SK-N-SH treated with all-trans-retinoic acid at 6 μM for 48 hours (cell line): Measurements from ENCODE around the gene GNG2.

Experiments
- GLIS3 ChIP-seq: fragments of 250-450 bp; sonication (Bioruptor Pico); IDR thresholded peaks from 2 replicates; pipeline ENCODE4 v1.5.0; 2020; ENCODE audit warnings: mild to moderate bottlenecking, moderate library complexity
- ISL1 ChIP-seq: fragments of 250-450 bp; sonication (Bioruptor Pico); IDR thresholded peaks from 2 replicates; pipeline ENCODE4 v2.1.2; 2022; ENCODE audit warnings: mild to moderate bottlenecking, moderate library complexity
- OSR1 ChIP-seq: fragments of 250-450 bp; sonication (Bioruptor Pico); IDR thresholded peaks from 2 replicates; pipeline ENCODE4 v1.8.0; 2022; ENCODE audit warnings: moderate library complexity, mild to moderate bottlenecking, inconsistent platforms
- PATZ1 ChIP-seq: fragments of 250-450 bp; sonication (Bioruptor Pico); IDR thresholded peaks from 2 replicates; pipeline ENCODE4 v1.8.0; 2020; ENCODE audit warnings: mild to moderate bottlenecking, moderate library complexity, borderline replicate concordance
- RARB ChIP-seq: fragments of 250-450 bp; sonication (Bioruptor Pico); IDR thresholded peaks from 2 replicates; pipeline ENCODE4 v1.8.0; 2021; ENCODE audit warnings: mild to moderate bottlenecking, moderate library complexity
- ZC3H10 ChIP-seq: fragments of 250-450 bp; sonication (Bioruptor Pico); IDR thresholded peaks from 2 replicates; pipeline ENCODE4 v1.5.1; 2021; ENCODE audit warnings: mild to moderate bottlenecking, moderate library complexity
- ZNF565 ChIP-seq: fragments of 450-650 bp; formaldehyde crosslinking; conservative IDR thresholded peaks from 2 replicates; pipeline ENCODE4 v1.5.0; 2020; ENCODE audit warnings: low read depth, mild to moderate bottlenecking, moderate library complexity
- ZNF70 ChIP-seq: fragments of 450-650 bp; formaldehyde crosslinking; IDR thresholded peaks from 2 replicates; pipeline ENCODE4 v1.5.0; 2020; ENCODE audit warnings: mild to moderate bottlenecking, moderate library complexity
- ZNF8 ChIP-seq: fragments of 450-650 bp; formaldehyde crosslinking; IDR thresholded peaks from 2 replicates; pipeline ENCODE4 v1.5.0; 2020; ENCODE audit warnings: mild to moderate bottlenecking, moderate library complexity
- TF ChIP-seq, protein P1 (sequence below): fragments of 250-450 bp; sonication (Bioruptor Pico); IDR thresholded peaks from 2 replicates; pipeline ENCODE4 v1.5.0; 2020; ENCODE audit warnings: mild to moderate bottlenecking, moderate library complexity
- TF ChIP-seq, protein P2 (sequence below): fragments of 250-450 bp; sonication (Bioruptor Pico); IDR thresholded peaks from 2 replicates; pipeline ENCODE4 v1.8.0; 2021; ENCODE audit warnings: low read depth, mild to moderate bottlenecking, moderate library complexity, borderline replicate concordance

DNA sequence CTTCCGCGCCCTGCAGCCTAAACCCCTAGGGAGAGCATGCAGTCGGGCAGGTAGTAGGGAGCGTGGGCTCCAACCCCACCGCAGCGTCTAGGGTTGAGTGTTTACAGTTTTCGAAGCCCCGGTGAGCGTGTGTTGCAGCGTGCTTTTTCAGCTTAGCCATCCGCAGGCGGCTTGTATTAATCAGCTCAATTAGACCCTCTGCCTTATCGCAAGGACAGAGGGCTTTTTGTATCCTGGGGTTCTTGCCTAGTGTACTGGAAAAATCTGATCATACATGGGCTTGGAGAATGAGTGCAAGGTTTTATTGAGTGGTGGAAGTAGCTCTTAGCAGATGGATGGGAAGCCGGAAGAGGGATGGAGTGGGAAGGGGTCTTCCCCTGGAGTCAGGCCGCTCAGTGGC, 44.4 kb upstream of the GNG2 start:
- TF ChIP-seq ZC3H10 (CRISPR knock-in tag) (no peak), PATZ1 (CRISPR knock-in tag) (no peak), ISL1 (CRISPR knock-in tag) (no peak), ZNF565 (CRISPR knock-in tag) (no peak), RARB (CRISPR knock-in tag) (no peak), ZNF70 (CRISPR knock-in tag) (no peak), OSR1 (CRISPR knock-in tag) (no peak), ZNF8 (CRISPR knock-in tag) (no peak), GLIS3 (CRISPR knock-in tag) (no peak)
- TF ChIP-seq, protein P1, sequence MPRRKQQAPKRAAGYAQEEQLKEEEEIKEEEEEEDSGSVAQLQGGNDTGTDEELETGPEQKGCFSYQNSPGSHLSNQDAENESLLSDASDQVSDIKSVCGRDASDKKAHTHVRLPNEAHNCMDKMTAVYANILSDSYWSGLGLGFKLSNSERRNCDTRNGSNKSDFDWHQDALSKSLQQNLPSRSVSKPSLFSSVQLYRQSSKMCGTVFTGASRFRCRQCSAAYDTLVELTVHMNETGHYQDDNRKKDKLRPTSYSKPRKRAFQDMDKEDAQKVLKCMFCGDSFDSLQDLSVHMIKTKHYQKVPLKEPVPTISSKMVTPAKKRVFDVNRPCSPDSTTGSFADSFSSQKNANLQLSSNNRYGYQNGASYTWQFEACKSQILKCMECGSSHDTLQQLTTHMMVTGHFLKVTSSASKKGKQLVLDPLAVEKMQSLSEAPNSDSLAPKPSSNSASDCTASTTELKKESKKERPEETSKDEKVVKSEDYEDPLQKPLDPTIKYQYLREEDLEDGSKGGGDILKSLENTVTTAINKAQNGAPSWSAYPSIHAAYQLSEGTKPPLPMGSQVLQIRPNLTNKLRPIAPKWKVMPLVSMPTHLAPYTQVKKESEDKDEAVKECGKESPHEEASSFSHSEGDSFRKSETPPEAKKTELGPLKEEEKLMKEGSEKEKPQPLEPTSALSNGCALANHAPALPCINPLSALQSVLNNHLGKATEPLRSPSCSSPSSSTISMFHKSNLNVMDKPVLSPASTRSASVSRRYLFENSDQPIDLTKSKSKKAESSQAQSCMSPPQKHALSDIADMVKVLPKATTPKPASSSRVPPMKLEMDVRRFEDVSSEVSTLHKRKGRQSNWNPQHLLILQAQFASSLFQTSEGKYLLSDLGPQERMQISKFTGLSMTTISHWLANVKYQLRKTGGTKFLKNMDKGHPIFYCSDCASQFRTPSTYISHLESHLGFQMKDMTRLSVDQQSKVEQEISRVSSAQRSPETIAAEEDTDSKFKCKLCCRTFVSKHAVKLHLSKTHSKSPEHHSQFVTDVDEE (CRISPR knock-in tag), result no peak
- TF ChIP-seq, protein P2, sequence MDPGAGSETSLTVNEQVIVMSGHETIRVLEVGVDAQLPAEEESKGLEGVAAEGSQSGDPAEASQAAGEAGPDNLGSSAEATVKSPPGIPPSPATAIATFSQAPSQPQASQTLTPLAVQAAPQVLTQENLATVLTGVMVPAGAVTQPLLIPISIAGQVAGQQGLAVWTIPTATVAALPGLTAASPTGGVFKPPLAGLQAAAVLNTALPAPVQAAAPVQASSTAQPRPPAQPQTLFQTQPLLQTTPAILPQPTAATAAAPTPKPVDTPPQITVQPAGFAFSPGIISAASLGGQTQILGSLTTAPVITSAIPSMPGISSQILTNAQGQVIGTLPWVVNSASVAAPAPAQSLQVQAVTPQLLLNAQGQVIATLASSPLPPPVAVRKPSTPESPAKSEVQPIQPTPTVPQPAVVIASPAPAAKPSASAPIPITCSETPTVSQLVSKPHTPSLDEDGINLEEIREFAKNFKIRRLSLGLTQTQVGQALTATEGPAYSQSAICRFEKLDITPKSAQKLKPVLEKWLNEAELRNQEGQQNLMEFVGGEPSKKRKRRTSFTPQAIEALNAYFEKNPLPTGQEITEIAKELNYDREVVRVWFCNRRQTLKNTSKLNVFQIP (CRISPR knock-in tag), result no peak
